ENCODE results near the gene RRN3.

DNA sequence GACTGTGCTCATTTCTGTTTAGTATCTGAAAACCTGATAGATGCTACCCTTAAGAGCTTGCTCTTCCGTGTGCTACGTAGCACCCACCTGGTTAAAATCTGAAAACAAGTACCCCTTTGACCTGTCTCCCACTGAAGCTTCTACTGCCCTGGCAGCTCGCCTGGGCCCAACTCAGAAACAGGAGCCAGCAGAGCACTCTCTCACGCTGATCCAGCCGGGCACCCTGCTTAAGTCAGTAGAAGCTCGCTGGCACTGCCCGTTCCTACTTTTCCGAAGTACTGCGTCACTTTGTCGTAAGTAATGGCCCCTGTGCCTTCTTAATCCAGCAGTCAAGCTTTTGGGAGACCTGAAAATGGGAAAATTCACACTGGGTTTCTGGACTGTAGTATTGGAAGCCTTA, 57.1 kb downstream of the RRN3 start:
- TF ChIP-seq, protein P1, sequence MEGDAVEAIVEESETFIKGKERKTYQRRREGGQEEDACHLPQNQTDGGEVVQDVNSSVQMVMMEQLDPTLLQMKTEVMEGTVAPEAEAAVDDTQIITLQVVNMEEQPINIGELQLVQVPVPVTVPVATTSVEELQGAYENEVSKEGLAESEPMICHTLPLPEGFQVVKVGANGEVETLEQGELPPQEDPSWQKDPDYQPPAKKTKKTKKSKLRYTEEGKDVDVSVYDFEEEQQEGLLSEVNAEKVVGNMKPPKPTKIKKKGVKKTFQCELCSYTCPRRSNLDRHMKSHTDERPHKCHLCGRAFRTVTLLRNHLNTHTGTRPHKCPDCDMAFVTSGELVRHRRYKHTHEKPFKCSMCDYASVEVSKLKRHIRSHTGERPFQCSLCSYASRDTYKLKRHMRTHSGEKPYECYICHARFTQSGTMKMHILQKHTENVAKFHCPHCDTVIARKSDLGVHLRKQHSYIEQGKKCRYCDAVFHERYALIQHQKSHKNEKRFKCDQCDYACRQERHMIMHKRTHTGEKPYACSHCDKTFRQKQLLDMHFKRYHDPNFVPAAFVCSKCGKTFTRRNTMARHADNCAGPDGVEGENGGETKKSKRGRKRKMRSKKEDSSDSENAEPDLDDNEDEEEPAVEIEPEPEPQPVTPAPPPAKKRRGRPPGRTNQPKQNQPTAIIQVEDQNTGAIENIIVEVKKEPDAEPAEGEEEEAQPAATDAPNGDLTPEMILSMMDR (IDR thresholded peaks at IDR 0.05) = no peak
- no peak for TF ChIP-seq POLR2A (IDR thresholded peaks at IDR 0.05)

Measured in esophagus squamous epithelium (tissue), 4 donors.